H1 (cell line): ENCODE data around the gene TEX35. TPM values are rescaled to one million over a fixed set of nuclear protein-coding genes. Genes with fewer than 3 reads are reported as not detected.

Experiments
- CTCF ChIA-PET: fragments of 300-600 bp; sonication (Branson Sonifier 250); formaldehyde crosslinking; loops from one replicate; lab custom pipeline; 2021; ENCODE audit not compliant: partially characterized antibody; lab: Charles Lee
- POLR2A ChIA-PET: fragments of 300-600 bp; sonication (Branson Sonifier 250); formaldehyde crosslinking; loops from one replicate; lab custom pipeline; 2021; ENCODE audit warnings: inconsistent platforms; ENCODE audit not compliant: partially characterized antibody; lab: Charles Lee
- DNase-seq, 2 experiments: peaks; one replicate each; pipeline versions ENCODE4 v3.0.0 to v3.0.0-alpha.2; 2010 to 2022; ENCODE audit warnings: low spot score in 2 of 2, low read depth in 1 of 2, mixed read lengths in 1 of 2
- FAIRE-seq: peaks from 2 replicates; lab custom pipeline; 2011; peaks lifted over from hg19 to GRCh38; lab: Jason Lieb, UNC
- H2AFZ ChIP-seq: 2 replicates; pipeline ENCODE4 v1.8.1; 2012; ENCODE audit warnings: low read length, inconsistent platforms
- H2AK5ac ChIP-seq: 2 replicates; pipeline ENCODE4 v1.6.1; 2013; ENCODE audit warnings: low read depth, low read length
- H2BK120ac ChIP-seq: replicated peaks from 2 replicates; pipeline ENCODE3; 2013; ENCODE audit warnings: low read depth, low read length, inconsistent platforms
- H2BK12ac ChIP-seq: 2 replicates; pipeline ENCODE4 v1.6.1; 2013; ENCODE audit warnings: low read depth, low read length
- H2BK15ac ChIP-seq: 2 replicates; pipeline ENCODE4 v1.6.1; 2013; ENCODE audit warnings: low read length
- H2BK20ac ChIP-seq: 2 replicates; pipeline ENCODE4 v1.6.1; 2013; ENCODE audit warnings: low read length
- H2BK5ac ChIP-seq: 2 replicates; pipeline ENCODE4 v1.6.1; 2013; ENCODE audit warnings: low read depth, low read length
- H3K14ac ChIP-seq: 2 replicates; pipeline ENCODE4 v1.6.1; 2013; ENCODE audit warnings: inconsistent platforms; ENCODE audit not compliant: insufficient read length
- H3K18ac ChIP-seq: 2 replicates; pipeline ENCODE4 v1.6.1; 2013; ENCODE audit warnings: low read length; ENCODE audit errors: extremely low read depth
- H3K23ac ChIP-seq: 2 replicates; pipeline ENCODE4 v1.6.1; 2013; ENCODE audit warnings: inconsistent platforms; ENCODE audit not compliant: insufficient read length
- H3K23me2 ChIP-seq: 2 replicates; pipeline ENCODE4 v1.6.1; 2013; ENCODE audit warnings: low read depth, low read length
- H3K27ac ChIP-seq: 2 replicates; pipeline ENCODE4 v1.6.1; 2011; ENCODE audit warnings: low read depth, low read length, inconsistent platforms
- H3K27me3 ChIP-seq, 4 experiments: replicated peaks in 1 of 4; 1 replicate in 1 of 4; 2 replicates in 3 of 4; pipeline versions ENCODE4 v1.6.1 to v1.8.1; 2011 to 2013; ENCODE audit warnings: low read length in 3 of 4, mild to moderate bottlenecking in 3 of 4, inconsistent platforms in 2 of 4, mixed read lengths in 2 of 4, moderate library complexity in 1 of 4; ENCODE audit not compliant: control insufficient read depth in 3 of 4, insufficient read depth in 3 of 4; ENCODE audit errors: extremely low read depth in 1 of 4
- H3K36me3 ChIP-seq, 4 experiments: 2 replicates each; pipeline versions ENCODE4 v1.6.1 to v1.8.1; 2011 to 2013; ENCODE audit warnings: mild to moderate bottlenecking in 4 of 4, low read length in 3 of 4, moderate library complexity in 2 of 4, control low read depth in 1 of 4, inconsistent platforms in 1 of 4; ENCODE audit not compliant: insufficient read depth in 4 of 4, control insufficient read depth in 2 of 4
- H3K4ac ChIP-seq: replicated peaks from 2 replicates; pipeline ENCODE3; 2013; ENCODE audit warnings: low read length, low read depth, mixed read lengths, inconsistent platforms; ENCODE audit not compliant: insufficient read length
- H3K4me1 ChIP-seq, 4 experiments: replicated peaks in 1 of 4; 1 replicate in 1 of 4; 2 replicates in 3 of 4; pipeline versions ENCODE4 v1.6.1 to v1.8.1; 2011 to 2013; ENCODE audit warnings: low read length in 3 of 4, inconsistent platforms in 2 of 4, mixed read lengths in 1 of 4; ENCODE audit not compliant: insufficient read depth in 4 of 4, control insufficient read depth in 3 of 4
- H3K4me2 ChIP-seq, 2 experiments: 2 replicates each; pipeline versions ENCODE4 v1.6.1 to v1.8.1; 2011 to 2013; ENCODE audit warnings: low read depth in 2 of 2, low read length in 2 of 2, control low read depth in 1 of 2, inconsistent platforms in 1 of 2, mild to moderate bottlenecking in 1 of 2; ENCODE audit not compliant: insufficient read depth in 1 of 2
- H3K4me3 ChIP-seq, 4 experiments: fragments of 200-600, 300-600 bp in 1 of 4; sonication (generic), shearing (Covaris generic), sonication (Bioruptor Twin) in 1 of 4; 2 replicates each; pipeline versions ENCODE4 v1.5.1 to v1.8.1; 2011 to 2016; ENCODE audit warnings: low read length in 4 of 4, low read depth in 3 of 4, control low read depth in 2 of 4, inconsistent platforms in 2 of 4, mild to moderate bottlenecking in 2 of 4, mixed read lengths in 1 of 4, moderate library complexity in 1 of 4; ENCODE audit not compliant: insufficient read depth in 2 of 4; ENCODE audit errors: extremely low read depth in 1 of 4
- H3K56ac ChIP-seq: replicated peaks from 2 replicates; pipeline ENCODE3; 2013; ENCODE audit warnings: low read depth, mild to moderate bottlenecking, mixed read lengths, low read length, inconsistent platforms; ENCODE audit not compliant: insufficient read length
- H3K79me1 ChIP-seq: 2 replicates; pipeline ENCODE4 v1.6.1; 2013; ENCODE audit warnings: low read depth, low read length, control low read depth
- H3K79me2 ChIP-seq, 2 experiments: 2 replicates each; pipeline versions ENCODE4 v1.6.1 to v1.8.1; 2012 to 2013; ENCODE audit warnings: low read length in 2 of 2, mild to moderate bottlenecking in 2 of 2, inconsistent platforms in 1 of 2; ENCODE audit not compliant: insufficient read depth in 2 of 2, control insufficient read depth in 1 of 2
- H3K9ac ChIP-seq, 4 experiments: replicated peaks in 1 of 4; 1 replicate in 1 of 4; 2 replicates in 3 of 4; pipeline versions ENCODE4 v1.6.1 to v1.8.1; 2011 to 2013; ENCODE audit warnings: low read depth in 3 of 4, low read length in 3 of 4, control low read depth in 2 of 4, mild to moderate bottlenecking in 2 of 4, moderate library complexity in 2 of 4, inconsistent platforms in 1 of 4; ENCODE audit errors: extremely low read depth in 1 of 4
- H3K9me3 ChIP-seq, 2 experiments: 2 replicates each; pipeline versions ENCODE4 v1.6.1 to v1.8.1; 2012 to 2013; ENCODE audit warnings: mild to moderate bottlenecking in 2 of 2, moderate library complexity in 2 of 2, control low read depth in 1 of 2, inconsistent platforms in 1 of 2, low read depth in 1 of 2, low read length in 1 of 2, mixed read lengths in 1 of 2; ENCODE audit not compliant: insufficient read depth in 2 of 2
- H4K20me1 ChIP-seq, 2 experiments: replicated peaks in 1 of 2; 2 replicates each; pipeline versions ENCODE3 to v1.8.1; 2011 to 2013; ENCODE audit warnings: inconsistent platforms in 2 of 2, low read length in 2 of 2, mild to moderate bottlenecking in 1 of 2; ENCODE audit not compliant: insufficient read depth in 2 of 2, control insufficient read depth in 1 of 2
- H4K5ac ChIP-seq: 2 replicates; pipeline ENCODE4 v1.6.1; 2013; ENCODE audit warnings: low read length, low read depth, mixed read lengths, inconsistent platforms; ENCODE audit not compliant: insufficient read length
- H4K8ac ChIP-seq: 2 replicates; pipeline ENCODE4 v1.8.0; 2013; ENCODE audit warnings: mild to moderate bottlenecking, moderate library complexity, low read length, inconsistent platforms; ENCODE audit not compliant: insufficient read depth; ENCODE audit errors: extremely low read depth
- H4K91ac ChIP-seq: replicated peaks from 2 replicates; pipeline ENCODE3; 2013; ENCODE audit warnings: low read length, mixed read lengths, inconsistent platforms; ENCODE audit not compliant: insufficient read length
- ASH2L ChIP-seq: fragments of 200-600, 300-600 bp; sonication (generic); IDR thresholded peaks from one replicate; pipeline ENCODE4 v1.7.1; 2017; ENCODE audit warnings: low read length
- BACH1 ChIP-seq: IDR thresholded peaks from 2 replicates; pipeline ENCODE4 v1.6.1; 2012; ENCODE audit warnings: low read length, improper control_type of control experiment
- CBX5 ChIP-seq: fragments of 300-800, 300-1000 bp; sonication (generic); IDR thresholded peaks from 2 replicates; pipeline ENCODE4 v1.7.1; 2016; ENCODE audit warnings: antibody characterized with exemption, low read length, low read depth
- FOSL1 ChIP-seq: IDR thresholded peaks from 2 replicates; pipeline ENCODE4 v1.6.1; 2011; ENCODE audit warnings: mild to moderate bottlenecking, low read depth, low read length, moderate library complexity; ENCODE audit not compliant: insufficient read depth
- JUND ChIP-seq: IDR thresholded peaks from 2 replicates; pipeline ENCODE4 v1.6.1; 2011; ENCODE audit warnings: mild to moderate bottlenecking, improper control_type of control experiment, low read length
- KDM1A ChIP-seq: fragments of 200-600, 300-600 bp; sonication (generic); IDR thresholded peaks from 2 replicates; pipeline ENCODE4 v1.7.1; 2016; ENCODE audit warnings: mild to moderate bottlenecking, low read length, borderline replicate concordance
- PHF8 ChIP-seq: fragments of 200-600 bp; sonication (generic); conservative IDR thresholded peaks from 2 replicates; pipeline ENCODE4 v1.7.1; 2012; ENCODE audit warnings: low read depth, mild to moderate bottlenecking, inconsistent platforms, low read length, moderate library complexity
- RAD21 ChIP-seq, 2 experiments: IDR thresholded peaks in 1 of 2; conservative IDR thresholded peaks in 1 of 2; 2 replicates each; pipeline ENCODE4 v1.6.1; 2011; ENCODE audit warnings: low read depth in 2 of 2, low read length in 2 of 2, improper control_type of control experiment in 1 of 2, inconsistent platforms in 1 of 2, mild to moderate bottlenecking in 1 of 2, moderate library complexity in 1 of 2
- RFX5 ChIP-seq: IDR thresholded peaks from 2 replicates; pipeline ENCODE4 v1.6.1; 2011; ENCODE audit warnings: low read depth, low read length, improper control_type of control experiment, borderline replicate concordance
- SP2 ChIP-seq: IDR thresholded peaks from 2 replicates; pipeline ENCODE4 v1.6.1; 2012; ENCODE audit warnings: mild to moderate bottlenecking, low read length, inconsistent platforms
- TEAD4 ChIP-seq: IDR thresholded peaks from 2 replicates; pipeline ENCODE4 v1.6.1; 2012; ENCODE audit warnings: low read depth, low read length, inconsistent platforms, mixed read lengths
- WGBS, 2 experiments: shearing (Covaris generic) in 1 of 2; methylation state at CpG; one replicate each; pipeline versions ENCODE4 v1.1.6 to v1.1.7; 2013 to 2015; ENCODE audit warnings: low lambda C conversion rate in 2 of 2, mixed read lengths in 2 of 2, inconsistent platforms in 1 of 2, low coverage in 1 of 2, missing lambda C conversion rate in 1 of 2; ENCODE audit not compliant: insufficient replicate concordance in 2 of 2, insufficient coverage in 1 of 2, insufficient read length in 1 of 2; ENCODE audit errors: extremely low coverage in 1 of 2, missing lambda C conversion rate in 1 of 2; 5-methylcytosine and 5-hydroxymethylcytosine counted together
- polyA plus RNA-seq, 7 experiments: library from polyadenylated mRNA; depleted of rRNA in 3 of 7; stranded (reverse) in 5 of 7; unstranded in 2 of 7; fragments of >200 nt in 5 of 7; fragments of 200-250 nt in 2 of 7; gene quantifications; 1 replicate in 5 of 7; 2 replicates in 1 of 7; 4 replicates in 1 of 7; pipeline versions ENCODE4 v1.2.1 to v1.2.3, GENCODE V29; 2011 to 2013; ENCODE audit warnings: missing spikeins in 2 of 7, mixed read lengths in 2 of 7
- total RNA-seq: library from RNA; stranded (reverse); fragmentation: NEBNext Ultra II Directional; extraction: Animal tissue kit (Norgen Biotek cat#: 25700); gene quantifications from 2 replicates; pipeline ENCODE4 v1.2.1, GENCODE V29; 2021
- TF ChIP-seq, protein P1 (sequence below): IDR thresholded peaks from 2 replicates; pipeline ENCODE4 v1.6.1; 2012; ENCODE audit warnings: inconsistent platforms

Gene TEX35
- total and polyA plus RNA-seq, 2 of the 8 experiments (the other 6 are each of a cell fraction or from before 2014, with no cell fraction given) = 0.03 TPM; not detected in 1

DNA sequence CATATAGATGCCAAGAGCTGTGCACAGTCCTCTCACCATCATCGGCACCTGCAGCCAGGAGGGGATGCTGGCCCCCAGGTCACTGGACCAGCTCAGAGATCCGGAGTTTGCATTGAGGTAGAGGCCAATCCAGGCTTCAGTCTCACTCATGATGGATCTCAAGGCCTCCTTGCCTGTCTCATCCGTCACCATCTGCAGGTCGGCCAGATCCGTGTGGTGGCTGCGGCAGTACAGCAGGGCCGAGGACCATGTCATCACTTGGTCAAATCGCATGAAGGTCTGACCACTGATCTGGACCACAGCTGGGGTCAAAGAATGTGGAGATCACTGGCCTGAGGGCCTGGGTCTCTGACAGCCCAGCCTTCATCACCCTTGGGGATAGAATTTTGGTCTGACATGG lies 22.8 kb upstream of the TEX35 start:
- Histone ChIP-seq H3K14ac (no peak overlapping the region), H3K56ac (no peak overlapping the region), H3K4ac (no peak overlapping the region), H3K23ac (no peak overlapping the region), H2AFZ (no peak overlapping the region), H3K4me1 (no peaks in the 10 kb centered on the region; a peak in 1 of 7 replicates), H4K8ac (no peak overlapping the region), H3K23me2 (no peaks in the 10 kb centered on the region), H3K4me2 (no peak overlapping the region), H2BK120ac (no peak overlapping the region), H3K9ac (no peak overlapping the region), H3K18ac (no peak overlapping the region), H2AK5ac (no peak overlapping the region), H2BK12ac (no peak overlapping the region), H4K5ac (no peak overlapping the region), H3K36me3 (no peaks in the 10 kb centered on the region), H3K27me3 (no peaks in the 10 kb centered on the region), H4K91ac (no peak overlapping the region), H3K79me2 (no peaks in the 10 kb centered on the region), H3K4me3 (no peak overlapping the region), H3K9me3 (no peaks in the 10 kb centered on the region), H3K27ac (no peak overlapping the region), H2BK20ac (no peak overlapping the region), H4K20me1 (no peaks in the 10 kb centered on the region), H2BK15ac (no peak overlapping the region), H2BK5ac (no peak overlapping the region), H3K79me1 (no peaks in the 10 kb centered on the region)
- ChIA-PET POLR2A (no interaction called here), CTCF (interaction anchor here (1.3 to 10.0 kb wide), 2 partner anchors 10 to 15 kb away, joined by 4 to 100 read pairs; no protein-coding TSS in a partner anchor)
- WGBS, 2 experiments = 87% methylated on average over 8 of the region's 8 CpGs; no CpG with 5 or more reads in 1 of the 2 experiments
- peak in 1 of 2 experiments; percentile 33 for DNase-seq
- no peak for FAIRE-seq
- TF ChIP-seq, protein P1, sequence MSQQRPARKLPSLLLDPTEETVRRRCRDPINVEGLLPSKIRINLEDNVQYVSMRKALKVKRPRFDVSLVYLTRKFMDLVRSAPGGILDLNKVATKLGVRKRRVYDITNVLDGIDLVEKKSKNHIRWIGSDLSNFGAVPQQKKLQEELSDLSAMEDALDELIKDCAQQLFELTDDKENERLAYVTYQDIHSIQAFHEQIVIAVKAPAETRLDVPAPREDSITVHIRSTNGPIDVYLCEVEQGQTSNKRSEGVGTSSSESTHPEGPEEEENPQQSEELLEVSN = no peak
- TF ChIP-seq BACH1 (no peak), RFX5 (no peak), ASH2L (no peak), RAD21 (IDR thresholded peaks at IDR 0.05 in 1 of 2, conservative IDR thresholded peaks at IDR 0.05 in 1 of 2; ENCODE audit: low read depth in 2 of 2, low read length in 2 of 2) (no peak), KDM1A (no peak), TEAD4 (no peak), SP2 (no peak), FOSL1 (no peak), CBX5 (no peak), JUND (no peak), PHF8 (no peak)
